ENCODE measurements around the gene DPEP2. TPM values are rescaled to one million over a fixed set of nuclear protein-coding genes. Genes with fewer than 3 reads are reported as not detected.
A peak's percentile ranks its signal among the peaks of the same experiment; 100 is the strongest.

DPEP2 gene
- total and polyA plus RNA-seq, 4 experiments from 2014 or later, result 46.9 to 119 (median 82.4) TPM

- H3K9me3 ChIP-seq (ENCODE audit: control insufficient read depth in 1 of 2, low read length in 2 of 2), result no peaks in the 10 kb centered on the region
- Mint-ChIP-seq H3K4me3 (no peak overlapping the region), H3K27me3 (no peaks in the 10 kb centered on the region), H3K9me3 (no peaks in the 10 kb centered on the region), H3K4me1 (peaks cover 12 to 21% (median 16%) of the 10 kb centered on the region in 4 donors), H3K36me3 (peaks cover 0 to 6% of the 10 kb centered on the region in 2 donors), H3K27ac (no peak overlapping the region)
- POLR2A ChIA-PET (ENCODE audit: partially characterized antibody), result interaction anchor here (3.0 kb wide), 1 partner anchor 10 kb away, joined by 15 read pairs; no protein-coding TSS in a partner anchor
- H3K27ac ChIP-seq (ENCODE audit: low read depth, low read length), result no peak overlapping the region
- no peak for DNase-seq
- peaks cover 26% of the 10 kb centered on the region for H3K4me1 ChIP-seq (ENCODE audit: insufficient read depth, low read length)
- no peak overlapping the region for H3K4me3 ChIP-seq (ENCODE audit: low read length in 2 of 2)
- CTCF ChIA-PET (ENCODE audit: partially characterized antibody), result interaction anchor here (1.0 to 1.2 kb wide), 2 partner anchors 12 to 129 kb away, joined by 3 read pairs; no protein-coding TSS in a partner anchor
- peaks cover 5% of the 10 kb centered on the region for H3K36me3 ChIP-seq (ENCODE audit: insufficient read depth, low read length)
- intact Hi-C loops (cut with micrococcal nuclease), result no loop called here
- H3K27me3 ChIP-seq (ENCODE audit: insufficient read depth, low read length), result no peaks in the 10 kb centered on the region
These were observed 54.4 kb downstream of the DPEP2 start for GRCh38 chr16:67944690-67945391.

GRCh38 chr16:67943619-67944504, 55.4 kb downstream of the DPEP2 start, which contains the start of gene LCAT:
Gene LCAT (minus strand): TSS chr16:67944120. CDS start chr16:67944101, 19 bp downstream.
- no peaks in the 10 kb centered on the region for H3K9me3 ChIP-seq (ENCODE audit: control insufficient read depth in 1 of 2, low read length in 2 of 2)
- H3K36me3 Mint-ChIP-seq, result peaks cover 0 to 6% of the 10 kb centered on the region in 2 donors
- no peak within 1 kb of the TSS for H3K4me3 ChIP-seq (ENCODE audit: low read length in 2 of 2)
- no peaks in the 10 kb centered on the region for H3K27me3 ChIP-seq (ENCODE audit: insufficient read depth, low read length)
- peak within 1 kb of the TSS in 1 of 7 donors; percentile 70 for H3K27ac Mint-ChIP-seq
- peaks cover 33% of the 10 kb centered on the region for H3K4me1 ChIP-seq (ENCODE audit: insufficient read depth, low read length)
- DNase-seq, result no peak
- peaks cover 5% of the 10 kb centered on the region for H3K36me3 ChIP-seq (ENCODE audit: insufficient read depth, low read length)
- H3K27me3 Mint-ChIP-seq, result no peaks in the 10 kb centered on the region
- intact Hi-C loops (cut with micrococcal nuclease), result no loop called here
- no peak within 1 kb of the TSS for H3K4me3 Mint-ChIP-seq
- no peak within 1 kb of the TSS for H3K27ac ChIP-seq (ENCODE audit: low read depth, low read length)
- CTCF ChIA-PET (ENCODE audit: partially characterized antibody), result interaction anchor here (0.9 to 1.3 kb wide), 3 partner anchors 11 to 37 kb away, joined by 3 read pairs; partner anchors contain the start of gene DPEP3
- no peaks in the 10 kb centered on the region for H3K9me3 Mint-ChIP-seq
- peaks cover 14 to 29% (median 22%) of the 10 kb centered on the region in 4 donors for H3K4me1 Mint-ChIP-seq
- POLR2A ChIA-PET (ENCODE audit: partially characterized antibody), result interaction anchor here (3.0 kb wide), 1 partner anchor 9 kb away, joined by 15 read pairs; no protein-coding TSS in a partner anchor

DNA sequence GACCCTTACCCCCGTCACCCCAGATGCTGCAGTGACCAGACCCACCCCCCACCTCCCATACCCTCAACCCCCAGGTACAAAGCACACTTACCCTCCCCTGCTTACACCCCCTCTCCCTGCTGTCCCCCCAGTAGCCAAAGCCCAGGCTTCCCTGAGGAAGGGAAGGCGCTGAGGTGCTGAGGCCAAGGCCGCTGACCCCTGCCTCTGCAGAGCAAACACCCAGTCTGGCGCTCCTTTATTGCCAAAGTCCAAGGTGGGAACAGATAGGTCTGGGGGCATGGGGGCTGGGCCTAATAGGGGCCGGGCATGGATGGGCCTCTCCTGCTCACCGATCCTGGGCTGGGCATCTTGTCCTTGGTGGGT, 56.0 kb downstream of the DPEP2 start:
- peaks cover 5% of the 10 kb centered on the region for H3K36me3 ChIP-seq (ENCODE audit: insufficient read depth, low read length)
- DNase-seq, result no peak
- peaks cover 33% of the 10 kb centered on the region for H3K4me1 ChIP-seq (ENCODE audit: insufficient read depth, low read length)
- intact Hi-C loops (cut with micrococcal nuclease), result no loop called here
- H3K36me3 Mint-ChIP-seq, result peaks cover 0 to 6% of the 10 kb centered on the region in 2 donors
- no peaks in the 10 kb centered on the region for H3K9me3 ChIP-seq (ENCODE audit: control insufficient read depth in 1 of 2, low read length in 2 of 2)
- H3K27ac Mint-ChIP-seq, result peak overlapping the region in 1 of 7 donors; percentile 70
- no peak overlapping the region for H3K4me3 ChIP-seq (ENCODE audit: low read length in 2 of 2)
- H3K27me3 ChIP-seq (ENCODE audit: insufficient read depth, low read length), result no peaks in the 10 kb centered on the region
- no peak overlapping the region for H3K27ac ChIP-seq (ENCODE audit: low read depth, low read length)
- H3K27me3 Mint-ChIP-seq, result no peaks in the 10 kb centered on the region
- H3K4me3 Mint-ChIP-seq, result no peak overlapping the region
- H3K9me3 Mint-ChIP-seq, result no peaks in the 10 kb centered on the region
- H3K4me1 Mint-ChIP-seq, result peaks cover 14 to 29% (median 22%) of the 10 kb centered on the region in 4 donors
- ChIA-PET POLR2A (ENCODE audit: partially characterized antibody) (interaction anchor here (3.0 kb wide), 1 partner anchor 8 kb away, joined by 15 read pairs; no protein-coding TSS in a partner anchor), CTCF (ENCODE audit: partially characterized antibody) (interaction anchor here (0.9 to 1.3 kb wide), 2 partner anchors 30 to 37 kb away, joined by 3 read pairs; partner anchors contain the start of gene DPEP3)

DNA sequence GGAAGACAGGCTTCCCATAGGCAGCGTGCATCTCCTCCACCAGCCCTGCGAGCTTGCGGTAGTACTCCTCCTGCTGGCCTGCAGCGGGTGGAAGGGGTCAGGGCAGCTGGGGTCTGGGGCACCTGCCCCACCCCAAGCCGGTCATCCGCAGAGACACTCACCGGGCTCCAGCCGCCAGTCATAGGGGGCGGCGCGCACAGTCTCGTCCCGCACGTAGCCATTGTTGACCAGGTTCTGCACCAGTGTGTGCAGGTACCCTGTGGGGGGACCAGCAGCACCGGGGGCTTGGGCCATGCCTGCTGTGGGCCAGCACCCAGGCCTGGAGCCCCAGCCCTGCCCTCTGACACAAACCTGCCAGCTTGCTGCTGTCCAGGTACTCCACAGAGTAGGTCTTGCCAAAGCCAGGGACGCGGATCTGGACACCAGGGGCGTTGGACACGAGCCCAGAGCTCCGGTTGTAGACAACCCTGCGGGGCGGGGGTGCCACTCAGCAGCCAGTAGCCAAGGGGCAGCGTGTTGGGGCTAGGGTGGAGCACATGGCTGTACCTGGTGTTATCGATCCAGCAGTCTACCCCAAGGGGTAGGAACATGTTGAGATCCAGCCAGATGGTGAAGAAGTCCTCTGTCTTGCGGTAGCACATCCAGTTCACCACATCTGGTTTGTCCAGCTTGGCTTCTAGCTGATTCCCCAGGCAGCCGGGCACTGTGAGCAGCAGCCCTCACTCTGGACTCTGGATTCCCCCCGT, 56.6 kb downstream of the DPEP2 start:
- peaks cover 34% of the 10 kb centered on the region for H3K4me1 ChIP-seq (ENCODE audit: insufficient read depth, low read length)
- CTCF ChIA-PET (ENCODE audit: partially characterized antibody), result interaction anchor here (0.7 to 4.2 kb wide), 13 partner anchors 11 to 127 kb away, joined by 3 to 25 read pairs (median 3); partner anchors contain the start of genes DPEP3, NRN1L and SLC12A4
- peaks cover 0 to 6% of the 10 kb centered on the region in 2 donors for H3K36me3 Mint-ChIP-seq
- H3K9me3 ChIP-seq (ENCODE audit: control insufficient read depth in 1 of 2, low read length in 2 of 2), result no peaks in the 10 kb centered on the region
- H3K36me3 ChIP-seq (ENCODE audit: insufficient read depth, low read length), result peaks cover 5% of the 10 kb centered on the region
- H3K4me3 ChIP-seq (ENCODE audit: low read length in 2 of 2), result no peak overlapping the region
- no peaks in the 10 kb centered on the region for H3K27me3 Mint-ChIP-seq
- no peak for DNase-seq
- H3K4me3 Mint-ChIP-seq, result no peak overlapping the region
- H3K9me3 Mint-ChIP-seq, result no peaks in the 10 kb centered on the region
- POLR2A ChIA-PET (ENCODE audit: partially characterized antibody), result interaction anchor here (0.8 to 3.0 kb wide), 5 partner anchors 8 to 98 kb away, joined by 3 to 15 read pairs (median 4); partner anchors contain the start of genes CTRL and DPEP2
- H3K27ac ChIP-seq (ENCODE audit: low read depth, low read length), result peak overlapping the region; percentile 9
- peak overlapping the region in 1 of 7 donors; percentile 70 for H3K27ac Mint-ChIP-seq
- H3K27me3 ChIP-seq (ENCODE audit: insufficient read depth, low read length), result no peaks in the 10 kb centered on the region
- H3K4me1 Mint-ChIP-seq, result peaks cover 14 to 29% (median 22%) of the 10 kb centered on the region in 4 donors
- intact Hi-C loops (cut with micrococcal nuclease), result no loop called here

DNA sequence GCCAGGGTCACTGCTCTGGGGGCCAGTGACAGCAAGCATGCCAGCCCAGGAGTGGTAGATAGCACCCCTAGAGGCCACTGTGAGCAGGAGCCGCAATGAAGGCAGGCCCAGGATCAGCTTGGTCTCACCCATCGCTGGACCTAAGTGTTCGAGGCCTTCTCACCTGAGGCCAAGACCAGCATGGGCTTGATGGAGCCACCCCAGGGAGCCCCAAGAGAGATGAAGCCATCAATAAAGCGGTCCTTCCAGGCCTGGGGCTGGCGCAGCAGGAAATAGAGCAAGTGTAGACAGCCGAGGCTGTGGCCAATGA, 57.1 kb downstream of the DPEP2 start:
- H3K4me3 Mint-ChIP-seq, result no peak overlapping the region
- DNase-seq, result peak in 4 of 5 donors; percentile 17 to 32 (median 22)
- H3K27me3 Mint-ChIP-seq, result no peaks in the 10 kb centered on the region
- H3K27me3 ChIP-seq (ENCODE audit: insufficient read depth, low read length), result no peaks in the 10 kb centered on the region
- no peak overlapping the region for H3K4me3 ChIP-seq (ENCODE audit: low read length in 2 of 2)
- H3K36me3 ChIP-seq (ENCODE audit: insufficient read depth, low read length), result peaks cover 5% of the 10 kb centered on the region
- ChIA-PET POLR2A (ENCODE audit: partially characterized antibody) (interaction anchor here (0.8 to 1.4 kb wide), 4 partner anchors 10 to 97 kb away, joined by 3 to 4 read pairs (median 4); partner anchors contain the start of genes CTRL and DPEP2), CTCF (ENCODE audit: partially characterized antibody) (interaction anchor here (0.6 to 4.2 kb wide), 16 partner anchors 11 to 126 kb away, joined by 3 to 25 read pairs (median 3); partner anchors contain the start of genes NRN1L and SLC12A4)
- H3K27ac ChIP-seq (ENCODE audit: low read depth, low read length), result peak overlapping the region; percentile 9
- peak overlapping the region in 2 of 7 donors; percentile 70 to 79 for H3K27ac Mint-ChIP-seq
- H3K9me3 ChIP-seq (ENCODE audit: control insufficient read depth in 1 of 2, low read length in 2 of 2), result no peaks in the 10 kb centered on the region
- H3K9me3 Mint-ChIP-seq, result no peaks in the 10 kb centered on the region
- intact Hi-C loops (cut with micrococcal nuclease), result no loop called here
- peaks cover 18 to 33% (median 25%) of the 10 kb centered on the region in 4 donors for H3K4me1 Mint-ChIP-seq
- peaks cover 0 to 7% of the 10 kb centered on the region in 2 donors for H3K36me3 Mint-ChIP-seq
- H3K4me1 ChIP-seq (ENCODE audit: insufficient read depth, low read length), result peaks cover 39% of the 10 kb centered on the region

DNA sequence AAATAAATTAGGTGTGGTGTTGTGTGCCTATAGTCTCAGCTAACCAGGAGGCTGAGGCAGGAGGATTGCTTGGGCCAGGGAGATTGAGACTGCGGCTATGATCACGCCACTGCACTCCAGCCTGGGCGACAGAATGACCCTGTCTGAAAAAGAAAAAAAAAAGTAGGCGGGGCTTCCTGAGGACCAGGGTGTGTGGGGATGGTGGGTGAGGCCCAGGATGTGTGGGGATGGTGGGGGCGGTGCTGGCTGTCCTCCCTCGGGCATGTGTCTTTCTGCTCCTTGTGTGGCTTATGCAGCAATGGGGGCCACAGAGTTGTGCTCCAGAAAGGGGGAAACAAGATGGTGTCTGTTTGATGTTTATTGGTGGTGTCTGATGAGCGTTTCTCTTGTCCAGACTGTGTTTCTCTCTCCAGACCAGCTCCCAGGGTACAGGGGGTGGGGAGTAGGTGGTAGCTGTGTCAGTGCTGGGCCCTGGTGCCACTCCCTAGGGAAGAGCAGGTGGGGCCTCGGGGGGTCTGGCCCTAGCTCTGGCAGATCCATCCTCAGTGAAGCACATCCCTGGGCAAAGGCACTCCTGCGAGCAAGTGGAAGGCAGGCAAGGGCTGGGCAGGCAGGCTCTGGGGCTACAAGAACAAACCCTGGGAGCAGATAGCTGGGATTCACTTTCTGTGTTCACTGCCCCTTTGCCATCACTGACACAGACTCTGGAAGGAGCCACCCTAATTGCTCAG, 57.6 kb downstream of the DPEP2 start:
- H3K27me3 Mint-ChIP-seq, result no peaks in the 10 kb centered on the region
- H3K4me1 Mint-ChIP-seq, result peaks cover 21 to 38% (median 30%) of the 10 kb centered on the region in 4 donors
- Histone ChIP-seq H3K4me3 (ENCODE audit: low read length in 2 of 2) (no peak overlapping the region), H3K27me3 (ENCODE audit: insufficient read depth, low read length) (no peaks in the 10 kb centered on the region), H3K4me1 (ENCODE audit: insufficient read depth, low read length) (peaks cover 43% of the 10 kb centered on the region), H3K27ac (ENCODE audit: low read depth, low read length) (peak overlapping the region; percentile 9), H3K36me3 (ENCODE audit: insufficient read depth, low read length) (peaks cover 5% of the 10 kb centered on the region), H3K9me3 (ENCODE audit: control insufficient read depth in 1 of 2, low read length in 2 of 2) (no peaks in the 10 kb centered on the region)
- ChIA-PET CTCF (ENCODE audit: partially characterized antibody) (interaction anchor here (0.6 to 4.2 kb wide), 22 partner anchors 8 to 126 kb away, joined by 3 to 25 read pairs (median 3); partner anchors contain the start of genes CTRL, DPEP2NB, NRN1L and SLC12A4), POLR2A (ENCODE audit: partially characterized antibody) (interaction anchor here (0.9 to 1.4 kb wide), 4 partner anchors 22 to 97 kb away, joined by 3 to 4 read pairs (median 4); partner anchors contain the start of gene DPEP2)
- peak overlapping the region in 5 of 7 donors; percentile 55 to 87 (median 70) for H3K27ac Mint-ChIP-seq
- intact Hi-C loops (cut with micrococcal nuclease), result no loop called here
- H3K9me3 Mint-ChIP-seq, result no peaks in the 10 kb centered on the region
- DNase-seq, result no peak
- H3K4me3 Mint-ChIP-seq, result no peak overlapping the region
- peaks cover 0 to 11% of the 10 kb centered on the region in 2 donors for H3K36me3 Mint-ChIP-seq

Data from CD4-positive, alpha-beta memory T cell (primary cell).